B cell (primary cell): ENCODE results near the gene SMIM20. TPM values are rescaled to one million over a fixed set of nuclear protein-coding genes. Genes with fewer than 3 reads are reported as not detected.
"Not testable (repeated sequence)": the region's sequence is repeated elsewhere in the genome, so short reads cannot be mapped to it uniquely, and the experiment has no call there.

Experiments
- ATAC-seq: fragments of 200-7000 bp; cut with Tn5 transposase; one replicate; pipeline ENCODE4 v1.10.0; 2021; ENCODE audit warnings: low read depth, mild to moderate bottlenecking, moderate number of reproducible peaks, moderate library complexity
- CTCF ChIA-PET: fragments of 350-600 bp; sonication (Branson Sonifier 250); formaldehyde crosslinking; loops from one replicate; lab custom pipeline; 2021; ENCODE audit warnings: antibody characterized with exemption, inconsistent platforms; lab: Charles Lee
- POLR2A ChIA-PET: fragments of 350-600 bp; sonication (Branson Sonifier 250); formaldehyde crosslinking; loops from one replicate; lab custom pipeline; 2021; ENCODE audit warnings: antibody characterized with exemption; lab: Charles Lee
- DNase-seq: peaks from one replicate; pipeline ENCODE4 v3.0.0; 2013
- H2AFZ ChIP-seq: 2 replicates; pipeline ENCODE4 v1.6.1; 2012; ENCODE audit warnings: mild to moderate bottlenecking, low read depth, low read length; ENCODE audit not compliant: insufficient read depth, poor library complexity, severe bottlenecking
- H3K27ac ChIP-seq, 2 donors: 1 replicate in 1 of 2; 2 replicates in 1 of 2; pipeline ENCODE4 v1.5.1; 2012 to 2013; ENCODE audit warnings: low read length in 2 of 2, mild to moderate bottlenecking in 2 of 2, moderate library complexity in 1 of 2
- H3K27me3 ChIP-seq, 4 experiments: fragments of 200-600 bp in 1 of 4; sonication (generic) in 1 of 4; replicated peaks in 1 of 4; 1 replicate in 2 of 4; 2 replicates in 2 of 4; pipeline versions ENCODE4 v1.6.1 to v1.7.0; 2013 to 2016; ENCODE audit warnings: low read length in 3 of 4, mild to moderate bottlenecking in 2 of 4, mixed read lengths in 1 of 4, moderate library complexity in 1 of 4; ENCODE audit not compliant: insufficient read depth in 4 of 4, control insufficient read depth in 3 of 4; ENCODE audit errors: control extremely low read depth in 1 of 4
- H3K36me3 ChIP-seq, 2 experiments: replicated peaks in 1 of 2; 1 replicate in 1 of 2; 2 replicates in 1 of 2; pipeline versions ENCODE4 v1.6.1 to v1.7.1; 2013; ENCODE audit warnings: low read length in 1 of 2; ENCODE audit not compliant: insufficient read depth in 2 of 2, control insufficient read depth in 1 of 2; ENCODE audit errors: control extremely low read depth in 1 of 2, extremely low read depth in 1 of 2
- H3K4me1 ChIP-seq, 2 donors: fragments of 200-600 bp in 1 of 2; sonication (generic) in 1 of 2; 1 replicate in 1 of 2; 2 replicates in 1 of 2; pipeline versions ENCODE4 v1.5.1 to v1.6.1; 2013 to 2017; ENCODE audit warnings: low read length in 2 of 2; ENCODE audit not compliant: control insufficient read depth in 2 of 2, insufficient read depth in 2 of 2
- H3K4me2 ChIP-seq: replicated peaks from 2 replicates; pipeline ENCODE3; 2012; ENCODE audit warnings: mild to moderate bottlenecking, low read depth, low read length; ENCODE audit not compliant: poor library complexity, severe bottlenecking
- H3K4me3 ChIP-seq, 5 experiments: fragments of 200-600 bp in 1 of 5; sonication (generic) in 1 of 5; 1 replicate in 3 of 5; 2 replicates in 2 of 5; pipeline versions ENCODE4 v1.5.1 to v1.7.0; 2011 to 2016; ENCODE audit warnings: low read length in 4 of 5, mild to moderate bottlenecking in 4 of 5, low read depth in 2 of 5, control low read depth in 1 of 5, moderate library complexity in 1 of 5; ENCODE audit not compliant: insufficient read depth in 1 of 5; ENCODE audit errors: control extremely low read depth in 1 of 5, extremely low read depth in 1 of 5
- H3K79me2 ChIP-seq: fragments of 200-600 bp; sonication (generic); one replicate; pipeline ENCODE4 v1.6.0; 2016; ENCODE audit warnings: low read length; ENCODE audit not compliant: control insufficient read depth, insufficient read depth
- H3K9ac ChIP-seq: fragments of 200-600 bp; sonication (generic); 2 replicates; pipeline ENCODE4 v1.6.1; 2017; ENCODE audit warnings: mild to moderate bottlenecking, low read length, moderate library complexity
- H3K9me3 ChIP-seq, 3 donors: one replicate each; pipeline versions ENCODE4 v1.6.1 to v1.7.1; 2013; ENCODE audit warnings: low read length in 2 of 3; ENCODE audit not compliant: control insufficient read depth in 2 of 3, insufficient read depth in 1 of 3; ENCODE audit errors: control extremely low read depth in 1 of 3
- H4K20me1 ChIP-seq: 2 replicates; pipeline ENCODE4 v1.6.0; 2012; ENCODE audit warnings: mild to moderate bottlenecking, low read length; ENCODE audit not compliant: insufficient read depth, control insufficient read depth, poor library complexity, severe bottlenecking
- H3K27ac Mint-ChIP-seq: one replicate; pipeline ENCODE4 v1.8.0; 2021; ENCODE audit warnings: mixed read lengths
- H3K27me3 Mint-ChIP-seq: one replicate; pipeline ENCODE4 v1.8.0; 2021; ENCODE audit warnings: mixed read lengths
- H3K4me1 Mint-ChIP-seq: one replicate; pipeline ENCODE4 v1.8.0; 2021; ENCODE audit warnings: mixed read lengths
- H3K4me3 Mint-ChIP-seq: one replicate; pipeline ENCODE4 v1.8.0; 2021; ENCODE audit warnings: mixed read lengths
- H3K9me3 Mint-ChIP-seq: one replicate; pipeline ENCODE4 v1.8.0; 2022; ENCODE audit warnings: mixed read lengths; ENCODE audit not compliant: insufficient read depth
- WGBS: methylation state at CpG from one replicate; pipeline ENCODE4 v1.1.5; 2013; ENCODE audit warnings: missing lambda C conversion rate; ENCODE audit not compliant: insufficient coverage; 5-methylcytosine and 5-hydroxymethylcytosine counted together
- intact Hi-C: fragments of 100-400 bp; cut with micrococcal nuclease; formaldehyde crosslinking; loops from one replicate; pipeline ENCODE4 v1.10.0; 2022
- polyA plus RNA-seq: library from polyadenylated mRNA; depleted of rRNA; stranded (reverse); fragments of >200 nt; gene quantifications from 2 replicates; pipeline ENCODE4 v1.2.3, GENCODE V29; 2012
- total RNA-seq, 2 donors: library from RNA; stranded (reverse); fragments of 120-200 nt in 1 of 2; gene quantifications; 1 replicate in 1 of 2; 2 replicates in 1 of 2; pipeline versions ENCODE4 v1.2.3 to v1.2.4, GENCODE V29; 2013 to 2022
- TF ChIP-seq, protein P1 (sequence below): fragments of 200-600 bp; IDR thresholded peaks from one replicate; pipeline ENCODE4 v1.8.0; 2022; ENCODE audit warnings: antibody characterized with exemption, mild to moderate bottlenecking

SMIM20 gene
- total and polyA plus RNA-seq, 2 donors (not counting 1 experiment from before 2014, with no cell fraction given): 12.6 to 20.2 TPM

DNA sequence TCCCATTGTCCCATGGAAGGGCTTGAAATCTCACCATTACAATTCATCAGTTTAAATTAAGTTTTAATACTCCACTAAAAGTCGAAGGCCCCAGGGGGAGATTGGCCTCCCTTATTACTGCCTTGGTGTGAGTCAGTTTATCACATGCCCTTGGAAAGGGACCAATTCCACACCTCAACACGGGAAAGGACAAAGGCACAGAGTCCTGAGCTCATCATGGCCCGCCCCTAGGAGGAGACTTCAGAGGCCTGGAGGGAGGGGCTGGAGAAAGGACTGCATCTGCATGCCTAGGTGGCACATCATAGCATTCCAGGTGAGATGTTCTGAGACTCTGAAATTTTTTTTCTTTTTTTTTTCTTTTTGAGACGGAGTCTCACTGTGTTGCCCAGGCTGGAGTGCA is 48.4 kb upstream of the SMIM20 start:
- ChIA-PET CTCF (interaction anchor here (0.7 to 1.5 kb wide), 6 partner anchors 10 to 1138 kb away, joined by 3 to 4 read pairs (median 3); partner anchors contain the start of gene SMIM20), POLR2A (interaction anchor here (0.7 to 3.8 kb wide), 5 partner anchors 8 to 54 kb away, joined by 3 to 19 read pairs (median 4); partner anchors contain the start of gene SMIM20)
- H3K4me1 ChIP-seq: peaks cover 76 to 79% of the 10 kb centered on the region in 2 donors
- peaks cover 0 to 1% of the 10 kb centered on the region in 2 experiments for H3K36me3 ChIP-seq
- peaks cover 70% of the 10 kb centered on the region for H3K79me2 ChIP-seq
- no peaks in the 10 kb centered on the region for H3K27me3 ChIP-seq
- no peaks in the 10 kb centered on the region for H4K20me1 ChIP-seq
- Mint-ChIP-seq H3K27me3 (no peaks in the 10 kb centered on the region), H3K4me1 (peaks cover 78% of the 10 kb centered on the region), H3K27ac (peak overlapping the region; percentile 87), H3K9me3 (no peaks in the 10 kb centered on the region), H3K4me3 (peak overlapping the region; percentile 43)
- 83% methylated on average over 1 of the region's 4 CpGs for WGBS
- no peak for DNase-seq
- H2AFZ ChIP-seq: no peak overlapping the region
- peaks cover 0 to 10% (median 9%) of the 10 kb centered on the region in 3 donors for H3K9me3 ChIP-seq
- no peak overlapping the region for H3K9ac ChIP-seq
- no peak overlapping the region for H3K4me3 ChIP-seq
- no peak for ATAC-seq
- intact Hi-C loops: loop anchor here (10.0 kb wide), 2 partner anchors 719 to 1019 kb away; partner anchors contain the start of gene TBC1D19
- H3K27ac ChIP-seq: peak overlapping the region; percentile 67 to 85
- TF ChIP-seq, protein P1, sequence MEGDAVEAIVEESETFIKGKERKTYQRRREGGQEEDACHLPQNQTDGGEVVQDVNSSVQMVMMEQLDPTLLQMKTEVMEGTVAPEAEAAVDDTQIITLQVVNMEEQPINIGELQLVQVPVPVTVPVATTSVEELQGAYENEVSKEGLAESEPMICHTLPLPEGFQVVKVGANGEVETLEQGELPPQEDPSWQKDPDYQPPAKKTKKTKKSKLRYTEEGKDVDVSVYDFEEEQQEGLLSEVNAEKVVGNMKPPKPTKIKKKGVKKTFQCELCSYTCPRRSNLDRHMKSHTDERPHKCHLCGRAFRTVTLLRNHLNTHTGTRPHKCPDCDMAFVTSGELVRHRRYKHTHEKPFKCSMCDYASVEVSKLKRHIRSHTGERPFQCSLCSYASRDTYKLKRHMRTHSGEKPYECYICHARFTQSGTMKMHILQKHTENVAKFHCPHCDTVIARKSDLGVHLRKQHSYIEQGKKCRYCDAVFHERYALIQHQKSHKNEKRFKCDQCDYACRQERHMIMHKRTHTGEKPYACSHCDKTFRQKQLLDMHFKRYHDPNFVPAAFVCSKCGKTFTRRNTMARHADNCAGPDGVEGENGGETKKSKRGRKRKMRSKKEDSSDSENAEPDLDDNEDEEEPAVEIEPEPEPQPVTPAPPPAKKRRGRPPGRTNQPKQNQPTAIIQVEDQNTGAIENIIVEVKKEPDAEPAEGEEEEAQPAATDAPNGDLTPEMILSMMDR: no peak
- H3K4me2 ChIP-seq: peak overlapping the region; percentile 94

DNA sequence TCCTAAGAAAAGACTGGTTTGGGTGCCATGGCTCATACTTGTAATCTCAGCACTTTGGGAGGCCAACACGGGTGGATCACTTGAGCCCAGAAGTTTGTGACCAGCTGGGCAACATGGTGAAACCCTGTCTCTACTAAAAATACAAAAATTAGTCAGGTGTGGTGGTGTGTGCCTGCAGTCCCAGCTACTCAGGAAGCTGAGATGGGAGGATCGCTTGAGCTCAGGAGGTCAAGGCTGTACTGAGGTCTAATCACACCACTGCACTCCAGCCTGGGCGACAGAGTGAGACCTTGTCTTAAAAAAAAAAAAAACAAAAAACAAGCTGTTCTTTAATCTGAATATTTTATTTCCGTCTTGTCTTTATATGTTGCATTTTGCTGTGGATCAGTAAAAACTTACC is 47.6 kb upstream of the SMIM20 start:
- ATAC-seq (peak; percentile 7), DNase-seq (peak; percentile 31)
- ChIA-PET POLR2A (interaction anchor here (0.6 to 3.8 kb wide), 4 partner anchors 9 to 48 kb away, joined by 3 to 19 read pairs (median 4); partner anchors contain the start of gene SMIM20), CTCF (interaction anchor here (0.6 to 1.2 kb wide), 3 partner anchors 11 to 1137 kb away, joined by 3 to 4 read pairs (median 3); no protein-coding TSS in a partner anchor)
- Histone ChIP-seq H3K9me3 (peaks cover 0 to 10% (median 9%) of the 10 kb centered on the region in 3 donors), H3K9ac (peak overlapping the region; percentile 33), H3K4me2 (peak overlapping the region; percentile 94), H3K79me2 (peaks cover 66% of the 10 kb centered on the region), H3K27ac (peak overlapping the region; percentile 67 to 85), H3K4me1 (peaks cover 80 to 83% of the 10 kb centered on the region in 2 donors)
- Mint-ChIP-seq H3K27ac (peak overlapping the region; percentile 91), H3K4me1 (peaks cover 78% of the 10 kb centered on the region), H3K4me3 (peak overlapping the region; percentile 66)
- not testable (repeated sequence) for H4K20me1 ChIP-seq, H2AFZ ChIP-seq, H3K4me3 ChIP-seq, H3K9me3 Mint-ChIP-seq, H3K36me3 ChIP-seq, H3K27me3 Mint-ChIP-seq, H3K27me3 ChIP-seq
- intact Hi-C loops: loop anchor here (10.0 kb wide), 2 partner anchors 718 to 1018 kb away; partner anchors contain the start of gene TBC1D19
- WGBS: no CpG with 5 or more reads among the region's 4 CpGs
